IPS-18c (cell line): ENCODE data around the gene PSMD13.

Experiments used
- H3K4me3 ChIP-seq: 2 replicates; pipeline ENCODE4 v1.7.0; 2013; ENCODE audit warnings: low read depth, mild to moderate bottlenecking, low read length, moderate library complexity; ENCODE audit not compliant: insufficient read depth
- H3K9me3 ChIP-seq: one replicate; pipeline ENCODE4 v1.6.1; 2013; ENCODE audit warnings: mild to moderate bottlenecking, low read length, moderate library complexity; ENCODE audit not compliant: control insufficient read depth, insufficient read depth

PSMD13 gene

GRCh38 chr11:297586-298405 lies 61.0 kb downstream of the PSMD13 start:
- no peak overlapping the region for H3K4me3 ChIP-seq
- H3K9me3 ChIP-seq: peaks cover 2% of the 10 kb centered on the region

DNA sequence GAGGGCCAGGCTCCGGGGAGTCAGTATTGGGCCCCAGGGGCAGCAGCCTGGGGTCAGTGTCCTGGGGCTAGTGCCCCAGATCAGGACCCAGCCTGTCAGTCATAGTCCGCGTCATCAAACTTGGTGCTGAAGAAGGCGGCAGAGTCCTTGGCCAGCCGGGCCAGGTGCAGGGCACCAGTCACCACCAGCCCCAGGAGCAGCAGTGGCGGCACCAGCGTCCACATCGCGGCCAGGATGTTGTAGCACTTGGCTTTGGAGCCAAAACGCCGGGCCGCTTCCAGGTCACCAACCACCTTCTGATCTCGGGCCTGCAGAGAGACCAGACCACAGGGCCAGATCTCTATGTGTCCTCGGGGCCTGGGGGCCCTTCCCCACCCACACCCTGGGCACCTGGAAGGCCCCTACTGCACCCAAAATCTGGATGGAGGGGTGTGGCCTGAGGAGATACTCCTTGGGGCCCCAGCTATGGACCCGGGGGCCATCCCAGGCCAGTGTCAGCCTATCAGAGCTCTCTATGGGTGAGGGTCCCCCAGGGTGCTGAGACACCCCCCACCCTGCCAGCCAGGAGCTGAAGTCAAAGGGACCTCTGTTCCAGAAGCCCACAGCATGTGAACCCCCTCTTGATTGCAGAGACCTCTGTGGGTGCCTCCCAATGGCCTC lies 61.8 kb downstream of the PSMD13 start:
- no peak overlapping the region for H3K4me3 ChIP-seq
- H3K9me3 ChIP-seq: no peaks in the 10 kb centered on the region

DNA sequence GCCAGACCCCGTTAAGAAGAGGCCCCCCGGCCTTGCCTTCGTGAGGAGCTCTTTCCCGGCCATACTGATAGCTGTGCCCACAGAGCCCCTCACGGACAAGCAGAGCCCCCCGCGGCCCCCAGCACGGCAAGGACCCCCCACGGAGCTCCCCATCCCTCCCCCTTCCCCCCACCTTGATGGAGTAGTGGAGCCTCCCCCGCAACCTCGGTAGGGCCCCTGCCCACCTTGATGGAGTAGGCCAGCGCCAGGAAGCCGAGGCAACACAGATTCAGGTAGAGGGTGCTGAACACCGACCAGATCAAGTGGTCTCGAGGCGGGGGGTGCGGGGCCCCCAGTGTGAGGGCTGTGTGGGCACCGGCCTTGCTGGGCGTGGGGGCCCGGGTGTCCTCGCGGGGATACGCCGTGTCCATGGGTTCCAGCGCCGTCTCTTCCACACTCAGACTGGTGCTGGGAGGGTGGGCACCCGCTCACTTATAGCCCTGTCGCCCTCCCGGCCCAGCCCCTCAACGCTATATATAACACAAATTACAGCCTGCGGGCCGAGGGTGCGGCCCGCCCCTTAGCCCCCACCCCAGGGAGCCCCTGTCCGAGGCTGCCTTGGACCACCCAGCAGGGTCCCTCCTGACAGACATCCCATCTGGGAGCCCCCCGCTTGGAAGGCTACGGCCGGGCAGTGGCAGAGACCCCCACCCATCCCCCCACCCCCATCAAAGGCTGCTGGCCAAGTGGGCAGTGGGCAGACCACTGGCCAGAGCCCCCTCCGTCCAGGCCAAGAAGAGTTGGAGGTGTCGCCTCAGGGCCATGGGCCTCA lies 62.5 kb downstream of the PSMD13 start, which contains the start of gene IFITM5:
Gene IFITM5, minus strand, starts transcription at position 446 of the 811 bp plus-strand sequence. Its CDS starts 36 bp downstream, at position 410.
- no peak within 1 kb of the TSS for H3K4me3 ChIP-seq
- no peaks in the 10 kb centered on the region for H3K9me3 ChIP-seq

GRCh38 chr11:299951-300735 lies 63.4 kb downstream of the PSMD13 start:
- Histone ChIP-seq H3K4me3 (no peak overlapping the region), H3K9me3 (no peaks in the 10 kb centered on the region)
